ENCODE data around the gene PTPRG.
A peak's percentile ranks its signal among the peaks of the same experiment; 100 is the strongest.

The PTPRG gene

GRCh38 chr3:62131050-62131449, 569.7 kb downstream of the PTPRG start:
- no peak overlapping the region for H3K4me3 Mint-ChIP-seq
- peaks cover 67% of the 10 kb centered on the region for H3K4me1 Mint-ChIP-seq

GRCh38 chr3:62131620-62132019, 570.2 kb downstream of the PTPRG start:
- no peak for DNase-seq
- H3K4me1 Mint-ChIP-seq, result peaks cover 66% of the 10 kb centered on the region
- peaks cover 22% of the 10 kb centered on the region for H3K9me3 Mint-ChIP-seq
- H3K36me3 Mint-ChIP-seq (ENCODE audit: low read depth), result peaks cover 52% of the 10 kb centered on the region
- TF ChIP-seq CTCF (IDR thresholded peaks at IDR 0.05), result peak; percentile 51
- peak overlapping the region; percentile 95 for H3K27ac Mint-ChIP-seq
- H3K27me3 Mint-ChIP-seq (ENCODE audit: low read depth, poor library complexity), result no peaks in the 10 kb centered on the region
- no peak overlapping the region for H3K4me3 Mint-ChIP-seq

More at GRCh38 chr3:62131050-62131449, 569.7 kb downstream of the PTPRG start:
- TF ChIP-seq CTCF (IDR thresholded peaks at IDR 0.05), result no peak
- no peak for DNase-seq
- H3K36me3 Mint-ChIP-seq (ENCODE audit: low read depth), result peaks cover 46% of the 10 kb centered on the region
- H3K27ac Mint-ChIP-seq, result no peak overlapping the region
- no peaks in the 10 kb centered on the region for H3K27me3 Mint-ChIP-seq (ENCODE audit: low read depth, poor library complexity)
- peaks cover 16% of the 10 kb centered on the region for H3K9me3 Mint-ChIP-seq

- Mint-ChIP-seq H3K4me1 (peaks cover 61% of the 10 kb centered on the region), H3K27me3 (ENCODE audit: low read depth, poor library complexity) (no peaks in the 10 kb centered on the region), H3K27ac (peak overlapping the region; percentile 95), H3K4me3 (no peak overlapping the region), H3K9me3 (peaks cover 24% of the 10 kb centered on the region), H3K36me3 (ENCODE audit: low read depth) (peaks cover 57% of the 10 kb centered on the region)
- TF ChIP-seq CTCF (IDR thresholded peaks at IDR 0.05), result no peak
- DNase-seq, result no peak
These were observed 570.7 kb downstream of the PTPRG start for GRCh38 chr3:62132027-62132602.

- no peak for DNase-seq
- peak overlapping the region; percentile 29 for H3K27ac Mint-ChIP-seq
- peaks cover 60% of the 10 kb centered on the region for H3K36me3 Mint-ChIP-seq (ENCODE audit: low read depth)
- H3K27me3 Mint-ChIP-seq (ENCODE audit: low read depth, poor library complexity), result no peaks in the 10 kb centered on the region
- peaks cover 52% of the 10 kb centered on the region for H3K4me1 Mint-ChIP-seq
- peaks cover 24% of the 10 kb centered on the region for H3K9me3 Mint-ChIP-seq
- TF ChIP-seq CTCF (IDR thresholded peaks at IDR 0.05), result no peak
- H3K4me3 Mint-ChIP-seq, result no peak overlapping the region
These were observed 571.6 kb downstream of the PTPRG start for GRCh38 chr3:62133015-62133414.

- Mint-ChIP-seq H3K27me3 (ENCODE audit: low read depth, poor library complexity) (no peaks in the 10 kb centered on the region), H3K4me3 (no peak overlapping the region), H3K36me3 (ENCODE audit: low read depth) (peaks cover 58% of the 10 kb centered on the region), H3K27ac (peak overlapping the region; percentile 12), H3K9me3 (peaks cover 20% of the 10 kb centered on the region), H3K4me1 (peaks cover 48% of the 10 kb centered on the region)
- TF ChIP-seq CTCF (IDR thresholded peaks at IDR 0.05), result no peak
- no peak for DNase-seq
These were observed 572.7 kb downstream of the PTPRG start for GRCh38 chr3:62134061-62134496.

- no peak for TF ChIP-seq CTCF (IDR thresholded peaks at IDR 0.05)
- peaks cover 45% of the 10 kb centered on the region for H3K4me1 Mint-ChIP-seq
- no peaks in the 10 kb centered on the region for H3K27me3 Mint-ChIP-seq (ENCODE audit: low read depth, poor library complexity)
- peaks cover 16% of the 10 kb centered on the region for H3K9me3 Mint-ChIP-seq
- H3K4me3 Mint-ChIP-seq, result no peak overlapping the region
- H3K27ac Mint-ChIP-seq, result no peak overlapping the region
- H3K36me3 Mint-ChIP-seq (ENCODE audit: low read depth), result peaks cover 61% of the 10 kb centered on the region
- DNase-seq, result no peak
These were observed 574.4 kb downstream of the PTPRG start for GRCh38 chr3:62135741-62136140.

Measured in nephron progenitor cell (in vitro differentiated cells).